CD8-positive, alpha-beta memory T cell (primary cell): ENCODE data around the gene STX10. TPM values are rescaled to one million over a fixed set of nuclear protein-coding genes. Genes with fewer than 3 reads are reported as not detected.
A peak's percentile ranks its signal among the peaks of the same experiment; 100 is the strongest.
"Not testable (repeated sequence)": the region's sequence is repeated elsewhere in the genome, so short reads cannot be mapped to it uniquely, and the experiment has no call there.

Experiments
- CTCF ChIA-PET: fragments of 350-600 bp; sonication (Branson Sonifier 250); formaldehyde crosslinking; loops from one replicate; lab custom pipeline; 2021; ENCODE audit warnings: antibody characterized with exemption; lab: Charles Lee
- POLR2A ChIA-PET: fragments of 350-600 bp; sonication (Branson Sonifier 250); formaldehyde crosslinking; loops from one replicate; lab custom pipeline; 2021; ENCODE audit warnings: antibody characterized with exemption; lab: Charles Lee
- DNase-seq, 5 donors: peaks; one replicate each; pipeline versions ENCODE4 v3.0.0 to v3.0.0-alpha.2; 2020 to 2022; ENCODE audit warnings: mixed read lengths in 1 of 5
- H3K27ac ChIP-seq: one replicate; pipeline ENCODE4 v1.7.0; 2013; ENCODE audit warnings: low read depth, mild to moderate bottlenecking, low read length, moderate library complexity
- H3K27me3 ChIP-seq: 2 replicates; pipeline ENCODE4 v1.7.0; 2013; ENCODE audit warnings: low read length, mild to moderate bottlenecking; ENCODE audit not compliant: insufficient read depth, poor library complexity, severe bottlenecking
- H3K36me3 ChIP-seq: 2 replicates; pipeline ENCODE4 v1.7.0; 2013; ENCODE audit warnings: mild to moderate bottlenecking, low read length, moderate library complexity; ENCODE audit not compliant: insufficient read depth
- H3K4me1 ChIP-seq: 2 replicates; pipeline ENCODE4 v1.7.0; 2013; ENCODE audit warnings: mild to moderate bottlenecking, low read length, moderate library complexity; ENCODE audit not compliant: insufficient read depth
- H3K4me3 ChIP-seq: 2 replicates; pipeline ENCODE4 v1.7.0; 2013; ENCODE audit warnings: mild to moderate bottlenecking, low read length
- H3K9me3 ChIP-seq: 2 replicates; pipeline ENCODE4 v1.7.0; 2013; ENCODE audit warnings: mild to moderate bottlenecking, low read length
- H3K27ac Mint-ChIP-seq, 8 donors: one replicate each; pipeline ENCODE4 v1.8.0; 2020 to 2021; ENCODE audit warnings: mixed read lengths in 8 of 8, mild to moderate bottlenecking in 6 of 8, inconsistent platforms in 3 of 8, moderate library complexity in 3 of 8
- H3K27me3 Mint-ChIP-seq, 2 donors: one replicate each; pipeline ENCODE4 v1.8.0; 2020 to 2021; ENCODE audit warnings: mixed read lengths in 2 of 2, mild to moderate bottlenecking in 1 of 2, moderate library complexity in 1 of 2
- H3K36me3 Mint-ChIP-seq, 3 donors: one replicate each; pipeline ENCODE4 v1.8.0; 2020 to 2021; ENCODE audit warnings: mixed read lengths in 3 of 3, inconsistent platforms in 1 of 3, mild to moderate bottlenecking in 1 of 3
- H3K4me1 Mint-ChIP-seq, 3 donors: one replicate each; pipeline ENCODE4 v1.8.0; 2020 to 2021; ENCODE audit warnings: mixed read lengths in 3 of 3, inconsistent platforms in 1 of 3, mild to moderate bottlenecking in 1 of 3
- H3K4me3 Mint-ChIP-seq, 7 donors: one replicate each; pipeline ENCODE4 v1.8.0; 2020 to 2021; ENCODE audit warnings: mixed read lengths in 7 of 7, mild to moderate bottlenecking in 6 of 7, moderate library complexity in 4 of 7, inconsistent platforms in 2 of 7
- H3K9me3 Mint-ChIP-seq, 5 donors: one replicate each; pipeline ENCODE4 v1.8.0; 2020 to 2022; ENCODE audit warnings: mixed read lengths in 5 of 5, mild to moderate bottlenecking in 3 of 5, moderate library complexity in 2 of 5, inconsistent platforms in 1 of 5
- polyA plus RNA-seq: library from polyadenylated mRNA; unstranded; fragments of 300-500 nt; fragmentation: Illumina TruSeq; gene quantifications from one replicate; pipeline ENCODE4 v1.2.3, GENCODE V29; 2021
- total RNA-seq, 2 experiments: library from RNA; stranded (reverse); gene quantifications; one replicate each; pipeline ENCODE4 v1.2.3, GENCODE V29; 2021

STX10 gene
- total and polyA plus RNA-seq, 3 experiments from 2014 or later: 58.7 to 63.7 (median 60.9) TPM

GRCh38 chr19:13185763-13186657 lies 35.8 kb upstream of the STX10 start:
- H3K36me3 Mint-ChIP-seq, H3K27me3 Mint-ChIP-seq, H3K27me3 ChIP-seq, DNase-seq, H3K9me3 Mint-ChIP-seq, H3K9me3 ChIP-seq, H3K36me3 ChIP-seq, H3K4me3 Mint-ChIP-seq, H3K4me3 ChIP-seq, POLR2A ChIA-PET, H3K27ac ChIP-seq: not testable (repeated sequence)
- H3K4me1 ChIP-seq: peaks cover 17% of the 10 kb centered on the region
- Mint-ChIP-seq H3K4me1 (peaks cover 27 to 38% (median 27%) of the 10 kb centered on the region in 3 donors), H3K27ac (peak overlapping the region in 3 of 8 donors; percentile 42 to 79 (median 77))
- CTCF ChIA-PET: interaction anchor here (1.1 to 1.6 kb wide), 2 partner anchors 9 to 19 kb away, joined by 4 to 11 read pairs; no protein-coding TSS in a partner anchor

- H3K36me3 ChIP-seq, H3K4me3 ChIP-seq, H3K27me3 ChIP-seq, POLR2A ChIA-PET, H3K36me3 Mint-ChIP-seq, CTCF ChIA-PET, H3K27ac Mint-ChIP-seq, H3K4me3 Mint-ChIP-seq, H3K27ac ChIP-seq, H3K27me3 Mint-ChIP-seq, DNase-seq, H3K9me3 ChIP-seq, H3K9me3 Mint-ChIP-seq: not testable (repeated sequence)
- peaks cover 30 to 46% (median 33%) of the 10 kb centered on the region in 3 donors for H3K4me1 Mint-ChIP-seq
- H3K4me1 ChIP-seq: peaks cover 25% of the 10 kb centered on the region
Measured at GRCh38 chr19:13184926-13185325, 34.8 kb upstream of the STX10 start.

GRCh38 chr19:13181747-13182388 lies 31.7 kb upstream of the STX10 start:
- Mint-ChIP-seq H3K27me3 (no peaks in the 10 kb centered on the region), H3K27ac (peak overlapping the region; percentile 83 to 97 (median 90)), H3K4me1 (peaks cover 22 to 41% (median 23%) of the 10 kb centered on the region in 3 donors), H3K36me3 (no peaks in the 10 kb centered on the region), H3K9me3 (no peaks in the 10 kb centered on the region), H3K4me3 (peak overlapping the region in 6 of 7 donors; percentile 68 to 89 (median 71))
- no peaks in the 10 kb centered on the region for H3K9me3 ChIP-seq
- peak; percentile 19 to 70 (median 35) for DNase-seq
- no peaks in the 10 kb centered on the region for H3K36me3 ChIP-seq
- H3K27ac ChIP-seq: no peak overlapping the region
- peak overlapping the region; percentile 41 for H3K4me3 ChIP-seq
- POLR2A ChIA-PET: interaction anchor here (0.6 to 3.2 kb wide), 10 partner anchors 9 to 29 kb away, joined by 3 to 31 read pairs (median 7); no protein-coding TSS in a partner anchor
- H3K27me3 ChIP-seq: no peaks in the 10 kb centered on the region
- peaks cover 26% of the 10 kb centered on the region for H3K4me1 ChIP-seq
- CTCF ChIA-PET: interaction anchor here (0.6 to 2.6 kb wide), 13 partner anchors 9 to 226 kb away, joined by 3 to 29 read pairs (median 4); no protein-coding TSS in a partner anchor

GRCh38 chr19:13178291-13178690 lies 28.1 kb upstream of the STX10 start:
- H3K27me3 Mint-ChIP-seq, H3K36me3 Mint-ChIP-seq, POLR2A ChIA-PET, H3K27ac ChIP-seq, H3K9me3 ChIP-seq, H3K27me3 ChIP-seq, H3K4me3 ChIP-seq, H3K4me3 Mint-ChIP-seq, DNase-seq, H3K36me3 ChIP-seq, H3K9me3 Mint-ChIP-seq: not testable (repeated sequence)
- Mint-ChIP-seq H3K4me1 (peaks cover 19 to 46% (median 25%) of the 10 kb centered on the region in 3 donors), H3K27ac (peak overlapping the region in 1 of 8 donors; percentile 57)
- H3K4me1 ChIP-seq: peaks cover 35% of the 10 kb centered on the region
- CTCF ChIA-PET: interaction anchor here (1.0 to 5.4 kb wide), 3 partner anchors 16 to 28 kb away, joined by 3 to 37 read pairs (median 4); no protein-coding TSS in a partner anchor

- not testable (repeated sequence) for H3K27me3 ChIP-seq, H3K4me3 Mint-ChIP-seq, H3K9me3 ChIP-seq, H3K9me3 Mint-ChIP-seq, H3K4me3 ChIP-seq, H3K36me3 Mint-ChIP-seq, H3K27ac Mint-ChIP-seq, H3K27ac ChIP-seq, DNase-seq, H3K36me3 ChIP-seq, H3K27me3 Mint-ChIP-seq
- CTCF ChIA-PET: interaction anchor here (1.0 to 5.4 kb wide), 2 partner anchors 17 to 22 kb away, joined by 4 to 37 read pairs; no protein-coding TSS in a partner anchor
- POLR2A ChIA-PET: interaction anchor here (0.7 kb wide), 1 partner anchor 14 kb away, joined by 5 read pairs; no protein-coding TSS in a partner anchor
- peaks cover 42% of the 10 kb centered on the region for H3K4me1 ChIP-seq
- H3K4me1 Mint-ChIP-seq: peaks cover 26 to 53% (median 32%) of the 10 kb centered on the region in 3 donors
Measured at GRCh38 chr19:13177584-13177983, 27.4 kb upstream of the STX10 start.

- ChIA-PET CTCF (interaction anchor here (1.0 to 5.4 kb wide), 4 partner anchors 13 to 21 kb away, joined by 3 to 37 read pairs (median 4); no protein-coding TSS in a partner anchor), POLR2A (interaction anchor here (0.7 to 1.4 kb wide), 3 partner anchors 13 to 810 kb away, joined by 4 to 7 read pairs (median 5); no protein-coding TSS in a partner anchor)
- no peaks in the 10 kb centered on the region for H3K36me3 ChIP-seq
- H3K4me3 Mint-ChIP-seq: no peak overlapping the region
- no peaks in the 10 kb centered on the region for H3K9me3 ChIP-seq
- peaks cover 47% of the 10 kb centered on the region for H3K4me1 ChIP-seq
- DNase-seq: no peak
- H3K4me1 Mint-ChIP-seq: peaks cover 29 to 55% (median 33%) of the 10 kb centered on the region in 3 donors
- no peaks in the 10 kb centered on the region for H3K36me3 Mint-ChIP-seq
- no peak overlapping the region for H3K27ac ChIP-seq
- no peak overlapping the region for H3K4me3 ChIP-seq
- H3K27me3 ChIP-seq: no peaks in the 10 kb centered on the region
- peak overlapping the region in 3 of 8 donors; percentile 14 to 39 (median 38) for H3K27ac Mint-ChIP-seq
- H3K27me3 Mint-ChIP-seq: no peaks in the 10 kb centered on the region
- no peaks in the 10 kb centered on the region for H3K9me3 Mint-ChIP-seq
Measured at GRCh38 chr19:13176345-13176744, 26.2 kb upstream of the STX10 start.

- ChIA-PET POLR2A (interaction anchor here (0.7 to 6.2 kb wide), 4 partner anchors 9 to 21 kb away, joined by 4 to 27 read pairs (median 10); no protein-coding TSS in a partner anchor), CTCF (interaction anchor here (0.6 to 1.2 kb wide), 4 partner anchors 9 to 22 kb away, joined by 3 to 5 read pairs (median 4); no protein-coding TSS in a partner anchor)
- no peak for DNase-seq
- Histone ChIP-seq H3K27ac (peak overlapping the region; percentile 39), H3K36me3 (no peaks in the 10 kb centered on the region), H3K4me1 (peaks cover 57% of the 10 kb centered on the region), H3K9me3 (no peaks in the 10 kb centered on the region), H3K27me3 (no peaks in the 10 kb centered on the region), H3K4me3 (no peak overlapping the region)
- no peaks in the 10 kb centered on the region for H3K36me3 Mint-ChIP-seq
- H3K27ac Mint-ChIP-seq: peak overlapping the region; percentile 86 to 98 (median 96)
- peak overlapping the region; percentile 18 to 89 (median 86) for H3K4me3 Mint-ChIP-seq
- H3K27me3 Mint-ChIP-seq: no peaks in the 10 kb centered on the region
- peaks cover 46 to 65% (median 49%) of the 10 kb centered on the region in 3 donors for H3K4me1 Mint-ChIP-seq
- H3K9me3 Mint-ChIP-seq: no peaks in the 10 kb centered on the region
Measured at GRCh38 chr19:13173139-13173737, 23.1 kb upstream of the STX10 start.
